Natural killer cell (primary cell): ENCODE data around the gene ADAM17. TPM values are rescaled to one million over a fixed set of nuclear protein-coding genes. Genes with fewer than 3 reads are reported as not detected.

Experiments
- ATAC-seq, 3 donors: fragments of 150-1000 bp in 2 of 3; fragments of 200-7000 bp in 1 of 3; cut with Tn5 transposase; 1 replicate in 1 of 3; 2 replicates in 2 of 3; pipeline ENCODE4 v1.10.0; 2021; ENCODE audit warnings: mild to moderate bottlenecking in 2 of 3, moderate library complexity in 2 of 3
- DNase-seq, 2 donors: peaks; one replicate each; pipeline versions ENCODE4 v3.0.0 to v3.0.0-alpha.2; 2013 to 2021; ENCODE audit warnings: mixed read lengths in 1 of 2
- H3K27ac ChIP-seq: one replicate; pipeline ENCODE4 v1.5.1; 2013; ENCODE audit warnings: mild to moderate bottlenecking, low read length
- H3K27me3 ChIP-seq: one replicate; pipeline ENCODE4 v1.6.1; 2013; ENCODE audit warnings: low read length; ENCODE audit not compliant: control insufficient read depth, insufficient read depth
- H3K36me3 ChIP-seq: one replicate; pipeline ENCODE4 v1.6.1; 2013; ENCODE audit warnings: low read length; ENCODE audit not compliant: control insufficient read depth, insufficient read depth
- H3K4me1 ChIP-seq: one replicate; pipeline ENCODE4 v1.6.1; 2013; ENCODE audit warnings: low read length; ENCODE audit not compliant: control insufficient read depth, insufficient read depth
- H3K4me3 ChIP-seq: one replicate; pipeline ENCODE4 v1.5.1; 2013; ENCODE audit warnings: low read length
- H3K9me3 ChIP-seq: one replicate; pipeline ENCODE4 v1.6.1; 2013; ENCODE audit warnings: low read length; ENCODE audit not compliant: control insufficient read depth, insufficient read depth
- H3K27ac Mint-ChIP-seq, 2 donors: one replicate each; pipeline ENCODE4 v1.8.0; 2022; ENCODE audit warnings: mild to moderate bottlenecking in 2 of 2, mixed read lengths in 2 of 2, moderate library complexity in 1 of 2
- H3K27me3 Mint-ChIP-seq, 2 donors: one replicate each; pipeline ENCODE4 v1.8.0; 2022; ENCODE audit warnings: low read depth in 2 of 2, mixed read lengths in 2 of 2
- H3K36me3 Mint-ChIP-seq: one replicate; pipeline ENCODE4 v1.8.0; 2022; ENCODE audit warnings: mixed read lengths
- H3K4me1 Mint-ChIP-seq, 2 donors: one replicate each; pipeline ENCODE4 v1.8.0; 2022; ENCODE audit warnings: mixed read lengths in 2 of 2
- H3K4me3 Mint-ChIP-seq: one replicate; pipeline ENCODE4 v1.8.0; 2022; ENCODE audit warnings: mild to moderate bottlenecking, moderate library complexity, mixed read lengths
- H3K9me3 Mint-ChIP-seq, 2 donors: one replicate each; pipeline ENCODE4 v1.8.0; 2022; ENCODE audit warnings: mixed read lengths in 2 of 2
- WGBS: methylation state at CpG from one replicate; pipeline ENCODE4 v1.1.7; 2013; ENCODE audit warnings: missing lambda C conversion rate; ENCODE audit not compliant: insufficient coverage; 5-methylcytosine and 5-hydroxymethylcytosine counted together
- intact Hi-C: fragments of 100-400 bp; cut with micrococcal nuclease; formaldehyde crosslinking; loops from one replicate; pipeline ENCODE4 v1.14.2; 2022
- total RNA-seq, 4 donors: library from RNA; stranded (reverse); fragments of 120-200 nt in 1 of 4; gene quantifications; one replicate each; pipeline versions ENCODE4 v1.2.3 to v1.2.4, GENCODE V29; 2013 to 2022
- TF ChIP-seq, protein P1 (sequence below): fragments of 200-600 bp; IDR thresholded peaks from one replicate; pipeline ENCODE4 v1.8.0; 2022; ENCODE audit warnings: antibody characterized with exemption

The ADAM17 gene
- total RNA-seq, 3 donors from 2014 or later (not counting 1 experiment from before 2014, with no cell fraction given), result 44.0 to 53.8 (median 46.8) TPM

DNA sequence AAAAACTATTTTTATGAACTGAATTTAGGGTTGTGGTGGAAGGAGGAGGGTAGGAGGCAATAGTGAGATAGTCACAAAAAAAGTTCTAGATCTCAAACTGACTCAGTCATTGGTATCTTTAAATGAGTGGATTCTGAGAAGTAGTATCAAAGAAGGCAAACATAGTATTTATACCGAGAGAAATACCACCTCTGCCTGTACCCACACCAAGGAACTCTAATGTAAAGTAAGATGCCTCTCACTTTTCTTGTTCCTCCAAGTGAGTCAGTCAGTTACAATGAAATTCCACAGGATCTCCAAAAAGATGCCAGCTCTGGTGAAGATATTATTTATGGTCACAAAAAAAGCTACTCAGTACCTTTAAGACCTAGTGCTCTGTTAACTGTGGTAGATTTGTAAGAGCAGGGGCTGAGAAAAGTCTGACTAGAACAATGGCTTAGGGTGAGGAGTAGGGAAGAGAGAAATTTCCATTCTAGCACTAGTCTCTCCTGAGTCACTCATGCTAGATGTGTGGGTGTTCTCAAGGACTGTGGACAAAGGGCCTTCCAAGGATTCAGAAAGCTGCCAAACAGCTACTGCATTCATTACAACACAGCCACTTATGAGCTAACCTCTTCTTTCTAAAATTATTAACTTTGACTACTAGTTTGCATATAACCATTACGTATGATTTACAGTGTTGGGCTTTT, 38.9 kb upstream of the ADAM17 start:
- H3K27me3 Mint-ChIP-seq, result no peaks in the 10 kb centered on the region

DNA sequence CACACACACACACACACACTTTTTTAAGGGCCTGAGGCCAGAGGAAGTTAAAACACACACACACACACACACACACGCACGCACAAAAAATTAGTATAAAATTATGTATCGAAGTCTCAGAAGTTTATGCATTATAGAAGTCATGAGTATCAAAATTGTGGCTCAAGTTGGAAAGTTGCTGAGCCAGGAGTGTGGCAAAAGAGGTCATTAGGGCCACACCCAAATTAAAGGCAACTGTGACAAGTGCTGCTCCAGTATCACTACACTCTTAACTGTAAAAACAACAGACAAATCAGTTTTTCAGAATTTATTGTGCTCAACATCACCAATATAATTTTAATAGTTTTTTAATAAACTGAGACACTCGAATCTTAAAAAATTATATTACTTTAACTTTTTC, 38.3 kb upstream of the ADAM17 start:
- TF ChIP-seq, protein P1, sequence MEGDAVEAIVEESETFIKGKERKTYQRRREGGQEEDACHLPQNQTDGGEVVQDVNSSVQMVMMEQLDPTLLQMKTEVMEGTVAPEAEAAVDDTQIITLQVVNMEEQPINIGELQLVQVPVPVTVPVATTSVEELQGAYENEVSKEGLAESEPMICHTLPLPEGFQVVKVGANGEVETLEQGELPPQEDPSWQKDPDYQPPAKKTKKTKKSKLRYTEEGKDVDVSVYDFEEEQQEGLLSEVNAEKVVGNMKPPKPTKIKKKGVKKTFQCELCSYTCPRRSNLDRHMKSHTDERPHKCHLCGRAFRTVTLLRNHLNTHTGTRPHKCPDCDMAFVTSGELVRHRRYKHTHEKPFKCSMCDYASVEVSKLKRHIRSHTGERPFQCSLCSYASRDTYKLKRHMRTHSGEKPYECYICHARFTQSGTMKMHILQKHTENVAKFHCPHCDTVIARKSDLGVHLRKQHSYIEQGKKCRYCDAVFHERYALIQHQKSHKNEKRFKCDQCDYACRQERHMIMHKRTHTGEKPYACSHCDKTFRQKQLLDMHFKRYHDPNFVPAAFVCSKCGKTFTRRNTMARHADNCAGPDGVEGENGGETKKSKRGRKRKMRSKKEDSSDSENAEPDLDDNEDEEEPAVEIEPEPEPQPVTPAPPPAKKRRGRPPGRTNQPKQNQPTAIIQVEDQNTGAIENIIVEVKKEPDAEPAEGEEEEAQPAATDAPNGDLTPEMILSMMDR, result no peak
- intact Hi-C loops, result loop anchor here (5.0 kb wide), 1 partner anchor 37 kb away; the partner anchor contains the start of gene ADAM17
- 86% methylated on average over 1 of the region's 4 CpGs for WGBS
- DNase-seq (no peak), ATAC-seq (no peak)
- Mint-ChIP-seq H3K27me3 (no peaks in the 10 kb centered on the region), H3K4me3 (peak overlapping the region; percentile 61), H3K36me3 (peaks cover 8% of the 10 kb centered on the region), H3K9me3 (no peaks in the 10 kb centered on the region), H3K27ac (peak overlapping the region; percentile 25 to 85), H3K4me1 (peaks cover 63 to 70% of the 10 kb centered on the region in 2 donors)
- Histone ChIP-seq H3K4me1 (peaks cover 21% of the 10 kb centered on the region), H3K9me3 (no peaks in the 10 kb centered on the region), H3K27me3 (no peaks in the 10 kb centered on the region), H3K36me3 (peaks cover 27% of the 10 kb centered on the region), H3K27ac (no peak overlapping the region), H3K4me3 (no peak overlapping the region)

More for the DNA sequence above, 38.9 kb upstream of the ADAM17 start:
- DNase-seq (no peak), ATAC-seq (peak; percentile 19 to 35 (median 21))
- H3K36me3 ChIP-seq, result peaks cover 24% of the 10 kb centered on the region
- peaks cover 68 to 76% of the 10 kb centered on the region in 2 donors for H3K4me1 Mint-ChIP-seq
- no peaks in the 10 kb centered on the region for H3K9me3 ChIP-seq
- intact Hi-C loops, result loop anchor here (5.0 kb wide), 1 partner anchor 37 kb away; the partner anchor contains the start of gene ADAM17
- no peak overlapping the region for H3K27ac ChIP-seq
- H3K4me3 ChIP-seq, result no peak overlapping the region
- peaks cover 13% of the 10 kb centered on the region for H3K36me3 Mint-ChIP-seq
- peaks cover 21% of the 10 kb centered on the region for H3K4me1 ChIP-seq
- H3K4me3 Mint-ChIP-seq, result peak overlapping the region; percentile 22
- peak overlapping the region; percentile 25 to 85 for H3K27ac Mint-ChIP-seq
- TF ChIP-seq, protein P1, result no peak
- no peaks in the 10 kb centered on the region for H3K27me3 ChIP-seq
- no peaks in the 10 kb centered on the region for H3K9me3 Mint-ChIP-seq
- WGBS, result 93% methylated on average over 1 of the region's 2 CpGs

DNA sequence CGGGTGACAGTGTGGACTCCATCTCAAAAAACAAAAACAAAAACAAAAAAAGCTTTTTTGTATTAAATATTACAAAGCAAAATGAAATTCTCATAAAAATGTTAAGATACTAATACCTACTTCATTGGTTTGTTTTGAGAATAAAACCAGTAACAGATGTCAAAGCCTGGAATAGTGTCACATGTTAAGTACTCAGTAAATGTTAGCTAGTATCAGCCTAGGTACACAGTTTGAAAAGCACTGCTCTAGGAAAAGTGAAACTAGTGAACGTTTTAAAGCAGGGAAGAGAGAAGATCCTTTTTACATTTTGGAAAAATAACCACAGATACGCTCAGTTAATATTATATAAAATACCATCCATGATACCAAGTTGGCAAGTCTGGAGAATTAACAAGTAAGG, 37.1 kb upstream of the ADAM17 start:
- peaks cover 51 to 61% of the 10 kb centered on the region in 2 donors for H3K4me1 Mint-ChIP-seq
- intact Hi-C loops, result loop anchor here (5.0 kb wide), 1 partner anchor 35 kb away; the partner anchor contains the start of gene ADAM17
- H3K27me3 ChIP-seq, result no peaks in the 10 kb centered on the region
- no peaks in the 10 kb centered on the region for H3K27me3 Mint-ChIP-seq
- DNase-seq, result no peak
- no peak overlapping the region for H3K4me3 ChIP-seq
- WGBS, result no CpG with 5 or more reads among the region's 3 CpGs
- H3K36me3 ChIP-seq, result peaks cover 37% of the 10 kb centered on the region
- no peak for ATAC-seq
- H3K4me1 ChIP-seq, result peaks cover 21% of the 10 kb centered on the region
- TF ChIP-seq, protein P1, result no peak
- peak overlapping the region in 1 of 2 donors; percentile 41 for H3K27ac Mint-ChIP-seq
- H3K27ac ChIP-seq, result no peak overlapping the region
- no peak overlapping the region for H3K4me3 Mint-ChIP-seq
- H3K9me3 Mint-ChIP-seq, result no peaks in the 10 kb centered on the region
- no peaks in the 10 kb centered on the region for H3K36me3 Mint-ChIP-seq
- no peaks in the 10 kb centered on the region for H3K9me3 ChIP-seq
